ENCODE results near the gene MCCD1. TPM values are rescaled to one million over a fixed set of nuclear protein-coding genes. Genes with fewer than 3 reads are reported as not detected.

The MCCD1 gene
- total RNA-seq, 2 donors from 2014 or later: not detected

GRCh38 chr6:31543639-31544038, 14.9 kb downstream of the MCCD1 start:
- intact Hi-C loops (cut with DNase I): loop anchor here (10.0 kb wide), 1 partner anchor 49 kb away; the partner anchor contains the start of gene MICB
- Histone ChIP-seq H3K27ac (no peak overlapping the region), H3K27me3 (no peaks in the 10 kb centered on the region), H3K4me1 (peaks cover 18% of the 10 kb centered on the region), H3K4me3 (no peak overlapping the region), H3K9ac (ENCODE audit: low read depth in 2 of 2, low read length in 2 of 2) (no peak overlapping the region), H3K9me3 (no peaks in the 10 kb centered on the region), H3K36me3 (peaks cover 4% of the 10 kb centered on the region)
- no peak for TF ChIP-seq CTCF (IDR thresholded peaks at IDR 0.05)
- DNase-seq: no peak

- DNase-seq: no peak
- no peak for TF ChIP-seq CTCF (IDR thresholded peaks at IDR 0.05)
- intact Hi-C loops (cut with DNase I): loop anchor here (10.0 kb wide), 1 partner anchor 50 kb away; the partner anchor contains the start of gene MICB
- Histone ChIP-seq H3K36me3 (no peaks in the 10 kb centered on the region), H3K27ac (no peak overlapping the region), H3K27me3 (no peaks in the 10 kb centered on the region), H3K4me1 (peaks cover 10% of the 10 kb centered on the region), H3K4me3 (no peak overlapping the region), H3K9ac (ENCODE audit: low read depth in 2 of 2, low read length in 2 of 2) (no peak overlapping the region), H3K9me3 (no peaks in the 10 kb centered on the region)
Observed at GRCh38 chr6:31544676-31545075, 15.9 kb downstream of the MCCD1 start.

- intact Hi-C loops (cut with DNase I): loop anchor here (10.0 kb wide), 1 partner anchor 50 kb away; the partner anchor contains the start of gene MICB
- Histone ChIP-seq H3K9me3 (no peaks in the 10 kb centered on the region), H3K9ac (ENCODE audit: low read depth in 2 of 2, low read length in 2 of 2) (no peak overlapping the region), H3K27ac (no peak overlapping the region), H3K27me3 (no peaks in the 10 kb centered on the region), H3K4me1 (peaks cover 8% of the 10 kb centered on the region), H3K36me3 (no peaks in the 10 kb centered on the region), H3K4me3 (no peak overlapping the region)
- no peak for TF ChIP-seq CTCF (IDR thresholded peaks at IDR 0.05)
- no peak for DNase-seq
Observed at GRCh38 chr6:31545291-31545690, 16.5 kb downstream of the MCCD1 start.

- Histone ChIP-seq H3K27ac (peak within 1 kb of the TSS; percentile 52), H3K9me3 (no peaks in the 10 kb centered on the region), H3K4me3 (peak within 1 kb of the TSS; percentile 35), H3K9ac (ENCODE audit: low read depth in 2 of 2, low read length in 2 of 2) (peak within 1 kb of the TSS; percentile 58 to 76), H3K27me3 (no peaks in the 10 kb centered on the region), H3K4me1 (peaks cover 8% of the 10 kb centered on the region), H3K36me3 (no peaks in the 10 kb centered on the region)
- peak; percentile 92 for TF ChIP-seq CTCF (IDR thresholded peaks at IDR 0.05)
- DNase-seq: peak; percentile 94
- intact Hi-C loops (cut with DNase I): loop anchor here (2.0 to 10.0 kb wide), 2 partner anchors 52 kb away; partner anchors contain the start of gene MICB
Observed at GRCh38 chr6:31546339-31546957, 17.7 kb downstream of the MCCD1 start, which contains the start of gene ATP6V1G2. TSS of gene ATP6V1G2 (minus strand) at chr6:31546608. CDS start at chr6:31546559, 49 bp downstream.

GRCh38 chr6:31546958-31547726, 18.4 kb downstream of the MCCD1 start, which contains the start of gene NFKBIL1:
TSS of gene NFKBIL1 (plus strand) at chr6:31547608. CDS start at chr6:31547695, 87 bp downstream.
- no peaks in the 10 kb centered on the region for H3K36me3 ChIP-seq
- peak; percentile 95 for DNase-seq
- no peak for TF ChIP-seq CTCF (IDR thresholded peaks at IDR 0.05)
- H3K27me3 ChIP-seq: no peaks in the 10 kb centered on the region
- intact Hi-C loops (cut with DNase I): loop anchor here (2.0 to 10.0 kb wide), 2 partner anchors 52 kb away; partner anchors contain the start of gene MICB
- peak within 1 kb of the TSS; percentile 61 to 76 for H3K9ac ChIP-seq (ENCODE audit: low read depth in 2 of 2, low read length in 2 of 2)
- peak within 1 kb of the TSS; percentile 35 for H3K4me3 ChIP-seq
- H3K4me1 ChIP-seq: peaks cover 8% of the 10 kb centered on the region
- peak within 1 kb of the TSS; percentile 52 for H3K27ac ChIP-seq
- H3K9me3 ChIP-seq: no peaks in the 10 kb centered on the region

Data from colonic mucosa (tissue), 4 donors.